Stomach (tissue), 9 donors: ENCODE results near the gene THUMPD3. TPM values are rescaled to one million over a fixed set of nuclear protein-coding genes. Genes with fewer than 3 reads are reported as not detected.

ENCODE experiments used
- DNase-seq, 2 donors: peaks; one replicate each; pipeline versions ENCODE4 v3.0.0 to v3.0.0-alpha.2; 2013 to 2019
- H3K27ac ChIP-seq, 5 donors: fragments of 200-600 bp in 4 of 5; sonication (generic) in 4 of 5; one replicate each; pipeline ENCODE4 v1.5.1; 2013 to 2019; ENCODE audit warnings: mild to moderate bottlenecking in 1 of 5, moderate library complexity in 1 of 5
- H3K27me3 ChIP-seq, 3 donors: fragments of 200-600 bp; sonication (generic); one replicate each; pipeline ENCODE4 v1.5.1; 2017 to 2019; ENCODE audit warnings: mixed run types in 1 of 3
- H3K36me3 ChIP-seq, 4 donors: fragments of 200-600 bp; sonication (generic); 1 replicate in 3 of 4; 2 replicates in 1 of 4; pipeline ENCODE4 v1.5.1; 2016 to 2019
- H3K4me1 ChIP-seq, 4 donors: fragments of 200-600 bp; sonication (generic); one replicate each; pipeline ENCODE4 v1.5.1; 2016 to 2019
- H3K4me3 ChIP-seq, 4 donors: fragments of 200-600 bp; sonication (generic) in 3 of 4; one replicate each; pipeline ENCODE4 v1.5.1; 2016 to 2019; ENCODE audit warnings: mild to moderate bottlenecking in 1 of 4
- H3K9me3 ChIP-seq, 4 donors: fragments of 200-600 bp; sonication (generic); one replicate each; pipeline ENCODE4 v1.5.1; 2016 to 2019
- CTCF ChIP-seq, 7 experiments: fragments of 450-650 bp in 4 of 7; fragments of 200-600 bp in 3 of 7; sonication (generic) in 3 of 7; IDR thresholded peaks; one replicate each; pipeline ENCODE4 v1.5.1; 2016 to 2019; ENCODE audit warnings: antibody characterized with exemption in 7 of 7, control low read depth in 2 of 7, mild to moderate bottlenecking in 1 of 7
- EP300 ChIP-seq: sonication (generic); formaldehyde crosslinking; IDR thresholded peaks from one replicate; pipeline ENCODE4 v1.6.1; 2017; ENCODE audit warnings: antibody characterized with exemption
- POLR2A ChIP-seq, 4 donors: fragments of 450-650 bp; IDR thresholded peaks; one replicate each; pipeline ENCODE4 v1.6.1; 2016; ENCODE audit warnings: antibody characterized with exemption in 4 of 4, control low read depth in 2 of 4, mild to moderate bottlenecking in 1 of 4, moderate library complexity in 1 of 4
- POLR2AphosphoS5 ChIP-seq, 3 donors: sonication (generic); formaldehyde crosslinking; IDR thresholded peaks; one replicate each; pipeline ENCODE4 v1.6.1; 2016; ENCODE audit warnings: antibody characterized with exemption in 3 of 3
- WGBS, 5 donors: extraction: QIAGEN DNeasy Blood & Tissue Kit in 3 of 5; methylation state at CpG; one replicate each; pipeline versions ENCODE4 v1.1.5 to v1.1.7; 2013 to 2018; 5-methylcytosine and 5-hydroxymethylcytosine counted together
- intact Hi-C: fragments of 100-400 bp; cut with DNase I; formaldehyde crosslinking; loops from one replicate; pipeline ENCODE4 v1.15.1; 2023; ENCODE audit warnings: low total_unique reads
- polyA plus RNA-seq, 3 donors: library from polyadenylated mRNA; stranded (reverse); fragments of 200-250 nt; gene quantifications; one replicate each; pipeline ENCODE4 v1.2.3, GENCODE V29; 2013
- total RNA-seq, 5 donors: library from RNA; depleted of rRNA; stranded (reverse); fragments of >200 nt; gene quantifications; one replicate each; pipeline versions ENCODE4 v1.1.0 to v1.2.3, GENCODE V29; 2014 to 2016
- donor health status: healthy with polysubstance abuse.
- donor health status: Bipolar disorder and iron deficiency.
- donor health status: healthy.

THUMPD3 gene
- total and polyA plus RNA-seq, 8 donors = 4.7 to 255 (median 24.1) TPM

DNA sequence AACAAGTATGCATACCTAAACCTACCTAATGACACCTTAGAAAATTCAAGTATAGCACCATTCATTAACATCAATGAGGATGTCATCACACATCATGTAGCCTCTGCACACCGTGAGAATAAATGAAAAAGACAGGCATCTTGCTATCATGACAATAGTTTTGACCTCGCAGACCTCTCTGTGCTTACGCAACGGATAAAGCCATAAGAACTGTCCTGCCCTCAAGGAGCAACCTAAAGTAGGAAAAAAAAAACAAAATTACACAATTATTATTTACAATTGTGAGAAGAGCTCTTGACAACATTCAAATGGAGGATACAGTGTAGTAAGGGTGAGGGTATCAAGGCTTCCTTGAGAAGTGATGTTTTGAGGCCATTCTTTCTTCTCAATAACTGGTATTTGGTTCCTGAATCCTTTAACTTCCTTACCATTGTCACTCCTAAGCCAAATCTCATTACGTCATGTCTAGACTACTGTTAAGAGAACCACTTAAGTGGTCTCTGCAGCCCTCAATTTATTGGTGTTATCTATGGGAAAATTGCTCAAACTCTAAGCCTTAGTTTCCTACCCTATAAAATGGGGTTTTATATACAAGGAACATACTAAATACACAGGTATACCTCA, 27.5 kb downstream of the THUMPD3 start:
- no peak for DNase-seq
- H3K4me1 ChIP-seq = peaks cover 26 to 63% (median 36%) of the 10 kb centered on the region in 4 donors
- no peak overlapping the region for H3K27ac ChIP-seq
- H3K36me3 ChIP-seq = peaks cover 52 to 83% (median 78%) of the 10 kb centered on the region in 4 donors
- TF ChIP-seq POLR2A (IDR thresholded peaks at IDR 0.05) (no peak), POLR2AphosphoS5 (IDR thresholded peaks at IDR 0.05) (no peak), EP300 (no peak), CTCF (IDR thresholded peaks at IDR 0.05) (no peak)
- H3K4me3 ChIP-seq = no peak overlapping the region
- H3K9me3 ChIP-seq = no peaks in the 10 kb centered on the region
- intact Hi-C loops = no loop called here
- WGBS, 5 donors = 91 to 95% (median 92%) methylated on average over 5 of the region's 5 CpGs
- H3K27me3 ChIP-seq = no peaks in the 10 kb centered on the region

- peak overlapping the region in 1 of 5 donors; percentile 20 for H3K27ac ChIP-seq
- peaks cover 33 to 64% (median 41%) of the 10 kb centered on the region in 4 donors for H3K4me1 ChIP-seq
- no peaks in the 10 kb centered on the region for H3K27me3 ChIP-seq
- no peak for TF ChIP-seq POLR2A (IDR thresholded peaks at IDR 0.05)
- no peak for TF ChIP-seq EP300
- TF ChIP-seq POLR2AphosphoS5 (IDR thresholded peaks at IDR 0.05) = no peak
- no peak for TF ChIP-seq CTCF (IDR thresholded peaks at IDR 0.05)
- no peak for DNase-seq
- intact Hi-C loops = no loop called here
- H3K4me3 ChIP-seq = no peak overlapping the region
- no peaks in the 10 kb centered on the region for H3K9me3 ChIP-seq
- 11 to 22% (median 19%) methylated on average over 1 of the region's 1 CpG for WGBS, 5 donors
- H3K36me3 ChIP-seq = peaks cover 47 to 67% (median 62%) of the 10 kb centered on the region in 4 donors
Observed at GRCh38 chr3:9392041-9392440, 29.2 kb downstream of the THUMPD3 start.

DNA sequence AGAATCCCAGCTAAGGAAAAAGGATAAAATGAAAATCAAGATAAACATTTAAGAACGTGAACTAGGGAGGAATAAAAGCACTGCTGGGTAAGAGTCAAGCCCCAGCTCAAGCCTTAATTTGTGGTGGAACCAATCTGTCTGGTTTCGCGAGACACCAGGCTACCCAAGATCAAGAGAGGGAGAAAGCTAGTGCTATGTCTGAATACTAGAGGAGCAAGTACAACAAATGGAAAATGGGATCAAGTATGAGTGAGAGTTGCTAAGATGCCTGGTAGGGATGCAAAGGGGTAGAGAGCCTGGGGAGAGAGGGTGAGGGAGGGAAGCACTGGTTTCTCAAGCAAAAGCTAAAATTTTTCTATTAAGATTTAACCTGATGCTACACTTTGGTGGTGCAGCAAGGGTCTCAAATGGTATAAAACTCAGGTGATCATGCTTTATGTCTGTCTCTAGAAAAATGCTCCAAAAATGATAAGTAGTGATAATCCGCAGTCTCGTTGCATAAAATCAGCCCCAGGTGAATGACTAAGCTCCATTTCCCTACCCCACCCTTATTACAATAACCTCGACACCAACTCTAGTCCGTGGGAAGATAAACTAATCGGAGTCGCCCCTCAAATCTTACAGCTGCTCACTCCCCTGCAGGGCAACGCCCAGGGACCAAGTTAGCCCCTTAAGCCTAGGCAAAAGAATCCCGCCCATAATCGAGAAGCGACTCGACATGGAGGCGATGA, 32.9 kb downstream of the THUMPD3 start:
- intact Hi-C loops = no loop called here
- peak overlapping the region; percentile 93 to 100 (median 99) for H3K27ac ChIP-seq
- peak overlapping the region; percentile 65 to 97 (median 85) for H3K4me3 ChIP-seq
- TF ChIP-seq POLR2AphosphoS5 (IDR thresholded peaks at IDR 0.05) = no peak
- peak in 1 of 7 experiments; percentile 16 for TF ChIP-seq CTCF (IDR thresholded peaks at IDR 0.05)
- peaks cover 45 to 72% (median 60%) of the 10 kb centered on the region in 4 donors for H3K4me1 ChIP-seq
- H3K27me3 ChIP-seq = no peaks in the 10 kb centered on the region
- DNase-seq = peak in 1 of 2 donors; percentile 36
- H3K9me3 ChIP-seq = no peaks in the 10 kb centered on the region
- WGBS, 5 donors = 3 to 5% (median 3%) methylated on average over 12 to 15 of the region's 15 CpGs
- peaks cover 13 to 30% (median 25%) of the 10 kb centered on the region in 4 donors for H3K36me3 ChIP-seq

DNA sequence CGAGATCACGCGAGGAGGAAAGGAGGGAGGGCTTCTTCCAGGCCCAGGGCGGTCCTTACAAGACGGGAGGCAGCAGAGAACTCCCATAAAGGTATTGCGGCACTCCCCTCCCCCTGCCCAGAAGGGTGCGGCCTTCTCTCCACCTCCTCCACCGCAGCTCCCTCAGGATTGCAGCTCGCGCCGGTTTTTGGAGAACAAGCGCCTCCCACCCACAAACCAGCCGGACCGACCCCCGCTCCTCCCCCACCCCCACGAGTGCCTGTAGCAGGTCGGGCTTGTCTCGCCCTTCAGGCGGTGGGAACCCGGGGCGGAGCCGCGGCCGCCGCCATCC, 33.4 kb downstream of the THUMPD3 start:
- peak; percentile 84 to 97 for DNase-seq

More for the DNA sequence above, 33.4 kb downstream of the THUMPD3 start:
- H3K27ac ChIP-seq = peak overlapping the region; percentile 93 to 100 (median 99)
- no peaks in the 10 kb centered on the region for H3K27me3 ChIP-seq
- peaks cover 8 to 25% (median 19%) of the 10 kb centered on the region in 4 donors for H3K36me3 ChIP-seq
- no peaks in the 10 kb centered on the region for H3K9me3 ChIP-seq
- WGBS, 5 donors = 0 to 2% (median 0%) methylated on average over 6 to 25 of the region's 25 CpGs
- peaks cover 50 to 75% (median 64%) of the 10 kb centered on the region in 4 donors for H3K4me1 ChIP-seq
- intact Hi-C loops = no loop called here
- H3K4me3 ChIP-seq = peak overlapping the region; percentile 65 to 97 (median 85)
- TF ChIP-seq POLR2A (IDR thresholded peaks at IDR 0.05) (no peak), CTCF (IDR thresholded peaks at IDR 0.05) (no peak), EP300 (no peak), POLR2AphosphoS5 (IDR thresholded peaks at IDR 0.05) (peak; percentile 52 to 65 (median 54))
